ENCODE measurements around the gene SPATA12. TPM values are rescaled to one million over a fixed set of nuclear protein-coding genes. Genes with fewer than 3 reads are reported as not detected.

Gene SPATA12
- total RNA-seq, 1 experiment from 2014 or later, result not detected

DNA sequence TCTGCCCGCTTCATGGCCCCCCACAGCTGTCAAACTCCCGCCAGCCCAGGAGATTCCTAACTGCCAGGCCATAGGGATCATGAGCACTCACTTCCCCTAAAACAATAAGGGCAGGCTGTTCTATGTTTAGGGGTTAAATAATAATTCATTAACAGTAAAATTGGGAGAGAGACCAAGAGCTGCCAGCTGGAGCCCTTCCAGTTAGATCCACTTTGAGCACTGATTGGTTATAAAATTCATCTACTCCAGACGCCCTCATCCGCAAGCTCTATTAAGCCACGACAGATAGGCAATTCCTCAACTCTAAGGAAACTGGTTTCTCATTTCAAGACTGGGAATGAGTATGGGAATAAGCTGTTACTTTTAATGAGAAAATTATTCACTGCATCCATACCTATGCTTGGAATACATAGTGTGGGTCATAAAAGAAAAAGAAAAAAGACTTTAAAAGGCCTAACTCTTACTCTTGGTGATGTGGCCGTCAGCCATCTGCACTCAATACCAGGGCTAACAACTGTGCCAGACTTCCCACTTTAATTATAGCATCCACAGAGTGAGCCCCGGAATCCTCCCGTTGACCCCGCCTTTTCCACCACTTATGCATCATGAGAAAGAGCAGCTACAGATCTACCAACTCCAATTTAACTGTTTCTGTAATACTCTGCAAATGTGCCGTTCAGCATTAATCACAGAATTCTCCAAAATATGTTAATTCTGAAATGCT lies 60.1 kb downstream of the SPATA12 start:
- Histone ChIP-seq H3K27ac (ENCODE audit: low read depth, low read length, poor library complexity, severe bottlenecking) (no peak overlapping the region), H3K4me1 (ENCODE audit: insufficient read depth, low read length, poor library complexity, severe bottlenecking) (no peaks in the 10 kb centered on the region), H3K36me3 (ENCODE audit: insufficient read depth, low read length, poor library complexity, severe bottlenecking) (no peaks in the 10 kb centered on the region), H3K9me3 (ENCODE audit: low read depth, low read length, poor library complexity, severe bottlenecking) (no peaks in the 10 kb centered on the region), H3K4me3 (ENCODE audit: low read depth, low read length, poor library complexity, severe bottlenecking) (no peak overlapping the region), H3K27me3 (replicated peaks; ENCODE audit: insufficient read depth, low read depth, low read length, poor library complexity) (no peaks in the 10 kb centered on the region)
- POLR2A ChIA-PET (ENCODE audit: low non-redundant PET), result no interaction called here
- TF ChIP-seq EZH2 (IDR thresholded peaks at IDR 0.05; ENCODE audit: borderline replicate concordance, low read depth, low read length, poor library complexity, severe bottlenecking), result no peak
- TF ChIP-seq, protein P1, sequence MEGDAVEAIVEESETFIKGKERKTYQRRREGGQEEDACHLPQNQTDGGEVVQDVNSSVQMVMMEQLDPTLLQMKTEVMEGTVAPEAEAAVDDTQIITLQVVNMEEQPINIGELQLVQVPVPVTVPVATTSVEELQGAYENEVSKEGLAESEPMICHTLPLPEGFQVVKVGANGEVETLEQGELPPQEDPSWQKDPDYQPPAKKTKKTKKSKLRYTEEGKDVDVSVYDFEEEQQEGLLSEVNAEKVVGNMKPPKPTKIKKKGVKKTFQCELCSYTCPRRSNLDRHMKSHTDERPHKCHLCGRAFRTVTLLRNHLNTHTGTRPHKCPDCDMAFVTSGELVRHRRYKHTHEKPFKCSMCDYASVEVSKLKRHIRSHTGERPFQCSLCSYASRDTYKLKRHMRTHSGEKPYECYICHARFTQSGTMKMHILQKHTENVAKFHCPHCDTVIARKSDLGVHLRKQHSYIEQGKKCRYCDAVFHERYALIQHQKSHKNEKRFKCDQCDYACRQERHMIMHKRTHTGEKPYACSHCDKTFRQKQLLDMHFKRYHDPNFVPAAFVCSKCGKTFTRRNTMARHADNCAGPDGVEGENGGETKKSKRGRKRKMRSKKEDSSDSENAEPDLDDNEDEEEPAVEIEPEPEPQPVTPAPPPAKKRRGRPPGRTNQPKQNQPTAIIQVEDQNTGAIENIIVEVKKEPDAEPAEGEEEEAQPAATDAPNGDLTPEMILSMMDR (conservative IDR thresholded peaks at IDR 0.05; ENCODE audit: low read depth, low read length), result no peak
- CTCF ChIA-PET, result no interaction called here
- intact Hi-C loops (cut with micrococcal nuclease; ENCODE audit: unreplicated experiment), result no loop called here
- DNase-seq (ENCODE audit: low spot score), result no peak
- BruUV-seq (replicated peaks), result no TSS peak

Other genes starting within 250 kb of the SPATA12 start
- 1.3 and 2.2 TPM in 2 replicates for gene IL17RD, start 104.7 kb downstream of the SPATA12 start, total RNA-seq (2021)
- gene HESX1, start 139.3 kb downstream of the SPATA12 start, total RNA-seq (2021), result not detected in 2 replicates
- 20.7 and 22.3 TPM in 2 replicates for gene APPL1, start 167.1 kb downstream of the SPATA12 start, total RNA-seq (2021)
- not detected in 2 replicates for gene ASB14, start 232.0 kb downstream of the SPATA12 start, total RNA-seq (2021)